Measurements from ENCODE around the gene TRMT2A.

The TRMT2A gene

DNA sequence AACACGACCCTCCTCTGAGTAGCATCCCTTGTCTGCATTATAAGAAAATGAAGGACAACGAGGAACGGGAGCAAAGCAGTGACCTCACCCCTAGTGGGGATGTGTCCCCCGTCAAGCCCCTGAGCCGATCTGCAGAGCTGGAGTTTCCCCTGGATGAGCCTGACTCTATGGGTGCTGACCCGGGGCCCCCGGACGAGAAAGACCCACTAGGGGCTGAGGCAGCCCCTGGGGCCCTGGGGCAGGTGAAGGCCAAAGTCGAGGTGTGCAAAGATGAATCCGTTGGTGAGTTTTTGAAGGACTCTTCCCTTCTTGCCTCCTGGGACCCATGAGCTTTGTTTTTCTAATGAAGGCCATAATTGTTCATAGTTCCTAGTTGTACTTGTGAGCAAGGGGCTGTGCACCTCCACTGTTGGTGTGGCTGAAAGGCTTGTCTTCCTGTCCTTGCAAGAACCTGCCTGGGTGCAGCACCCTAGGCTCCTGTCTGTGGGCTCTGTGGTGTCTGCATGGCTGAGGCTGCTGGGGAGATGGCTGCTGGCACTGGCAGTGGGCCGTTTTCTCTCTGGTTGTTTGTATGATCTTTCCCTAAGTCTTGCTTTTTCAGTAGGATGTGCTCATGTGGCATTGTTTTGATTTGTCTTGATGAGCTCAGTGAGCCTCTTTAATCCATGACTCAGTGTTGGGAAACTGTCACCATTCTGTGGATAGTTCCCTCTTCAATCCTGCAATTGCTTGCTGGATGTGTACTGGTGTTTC is 26.9 kb downstream of the TRMT2A start:
- Histone ChIP-seq H3K9me3 (ENCODE audit: insufficient read depth, low read length) (no peaks in the 10 kb centered on the region), H3K4me2 (ENCODE audit: low read depth, low read length, poor library complexity, severe bottlenecking) (no peak overlapping the region), H3K79me2 (ENCODE audit: insufficient read depth, low read length) (peaks cover 9% of the 10 kb centered on the region), H4K20me1 (ENCODE audit: low read depth, low read length) (no peaks in the 10 kb centered on the region), H2AFZ (ENCODE audit: low read depth, low read length, severe bottlenecking) (no peak overlapping the region), H3K27me3 (ENCODE audit: low read length) (no peaks in the 10 kb centered on the region), H3K27ac (ENCODE audit: low read depth, low read length) (no peak overlapping the region), H3K9me2 (replicated peaks; ENCODE audit: insufficient read depth, low read length) (no peaks in the 10 kb centered on the region), H3K9ac (ENCODE audit: low read length) (no peak overlapping the region), H3K36me3 (ENCODE audit: low read length) (no peaks in the 10 kb centered on the region), H3F3A (ENCODE audit: insufficient read depth) (no peaks in the 10 kb centered on the region), H3K4me3 (ENCODE audit: insufficient read depth, low read length, poor library complexity, severe bottlenecking) (no peak overlapping the region)
- TF ChIP-seq, protein P1, sequence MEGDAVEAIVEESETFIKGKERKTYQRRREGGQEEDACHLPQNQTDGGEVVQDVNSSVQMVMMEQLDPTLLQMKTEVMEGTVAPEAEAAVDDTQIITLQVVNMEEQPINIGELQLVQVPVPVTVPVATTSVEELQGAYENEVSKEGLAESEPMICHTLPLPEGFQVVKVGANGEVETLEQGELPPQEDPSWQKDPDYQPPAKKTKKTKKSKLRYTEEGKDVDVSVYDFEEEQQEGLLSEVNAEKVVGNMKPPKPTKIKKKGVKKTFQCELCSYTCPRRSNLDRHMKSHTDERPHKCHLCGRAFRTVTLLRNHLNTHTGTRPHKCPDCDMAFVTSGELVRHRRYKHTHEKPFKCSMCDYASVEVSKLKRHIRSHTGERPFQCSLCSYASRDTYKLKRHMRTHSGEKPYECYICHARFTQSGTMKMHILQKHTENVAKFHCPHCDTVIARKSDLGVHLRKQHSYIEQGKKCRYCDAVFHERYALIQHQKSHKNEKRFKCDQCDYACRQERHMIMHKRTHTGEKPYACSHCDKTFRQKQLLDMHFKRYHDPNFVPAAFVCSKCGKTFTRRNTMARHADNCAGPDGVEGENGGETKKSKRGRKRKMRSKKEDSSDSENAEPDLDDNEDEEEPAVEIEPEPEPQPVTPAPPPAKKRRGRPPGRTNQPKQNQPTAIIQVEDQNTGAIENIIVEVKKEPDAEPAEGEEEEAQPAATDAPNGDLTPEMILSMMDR (IDR thresholded peaks at IDR 0.05; ENCODE audit: insufficient read depth, low read length, poor library complexity, severe bottlenecking), result no peak
- TF ChIP-seq EZH2phosphoT487 (conservative IDR thresholded peaks at IDR 0.05; ENCODE audit: low read length), result no peak

DNA sequence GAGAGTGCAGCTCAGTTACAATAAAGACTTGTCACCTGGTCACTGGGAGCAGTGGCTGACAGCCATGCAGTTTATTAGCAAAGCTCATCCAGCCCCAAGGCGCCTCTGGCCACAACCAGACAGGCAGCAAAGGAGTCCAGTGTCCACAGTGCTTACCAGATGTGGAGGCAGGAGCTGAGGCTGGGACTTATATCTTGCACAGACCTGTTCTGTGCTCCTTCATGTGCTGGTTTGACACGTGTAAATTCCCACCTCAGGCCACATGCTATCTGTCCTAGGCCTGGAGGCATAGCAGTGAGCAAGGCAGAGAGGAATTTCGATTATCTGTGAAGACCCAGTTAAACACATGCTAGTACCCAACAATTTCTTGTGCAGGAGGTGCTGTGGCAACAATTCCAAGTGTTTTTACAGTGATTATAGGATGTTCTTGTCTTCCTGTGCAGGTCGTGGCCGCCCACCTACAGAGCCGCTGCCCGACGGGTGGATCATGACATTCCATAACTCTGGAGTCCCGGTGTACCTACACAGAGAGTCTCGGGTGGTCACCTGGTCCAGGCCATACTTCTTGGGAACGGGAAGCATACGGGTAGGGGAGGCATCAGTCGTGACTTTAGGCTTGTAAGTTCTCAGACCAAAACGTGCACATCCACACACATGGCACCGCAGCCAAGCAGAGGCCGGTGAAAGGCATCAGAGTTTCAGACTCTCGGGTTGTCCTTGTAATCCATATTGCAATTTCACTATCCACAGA is 27.6 kb downstream of the TRMT2A start:
- Histone ChIP-seq H3K9me3 (ENCODE audit: insufficient read depth, low read length) (no peaks in the 10 kb centered on the region), H3K4me2 (ENCODE audit: low read depth, low read length, poor library complexity, severe bottlenecking) (no peak overlapping the region), H3K79me2 (ENCODE audit: insufficient read depth, low read length) (peaks cover 17% of the 10 kb centered on the region), H3K9ac (ENCODE audit: low read length) (no peak overlapping the region), H3K36me3 (ENCODE audit: low read length) (no peaks in the 10 kb centered on the region), H3F3A (ENCODE audit: insufficient read depth) (no peaks in the 10 kb centered on the region), H4K20me1 (ENCODE audit: low read depth, low read length) (no peaks in the 10 kb centered on the region), H3K27ac (ENCODE audit: low read depth, low read length) (no peak overlapping the region), H2AFZ (ENCODE audit: low read depth, low read length, severe bottlenecking) (no peak overlapping the region), H3K9me2 (replicated peaks; ENCODE audit: insufficient read depth, low read length) (no peaks in the 10 kb centered on the region), H3K4me3 (ENCODE audit: insufficient read depth, low read length, poor library complexity, severe bottlenecking) (no peak overlapping the region), H3K27me3 (ENCODE audit: low read length) (no peaks in the 10 kb centered on the region)
- no peak for TF ChIP-seq EZH2phosphoT487 (conservative IDR thresholded peaks at IDR 0.05; ENCODE audit: low read length)
- TF ChIP-seq, protein P1 (IDR thresholded peaks at IDR 0.05; ENCODE audit: insufficient read depth, low read length, poor library complexity, severe bottlenecking), result no peak

DNA sequence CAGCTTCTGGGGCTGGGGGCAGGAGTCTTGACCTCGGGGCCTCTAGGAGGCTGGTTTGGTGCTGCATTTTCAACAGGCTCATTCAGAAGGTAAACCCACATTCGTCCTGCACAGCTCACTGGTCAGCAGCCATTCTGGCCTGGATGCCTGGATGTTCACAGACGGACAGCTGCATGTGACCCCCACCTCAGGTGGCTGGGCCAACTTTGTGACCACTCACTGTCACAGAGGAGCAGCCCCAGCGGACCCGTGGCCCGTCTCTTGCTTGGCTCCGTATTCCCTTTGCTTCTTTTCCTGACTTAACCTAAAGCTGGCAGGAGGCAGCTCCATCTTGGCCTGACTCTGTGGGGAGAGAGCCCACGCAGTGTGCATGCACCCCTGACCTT is 28.8 kb downstream of the TRMT2A start:
- peaks cover 28% of the 10 kb centered on the region for H3K79me2 ChIP-seq (ENCODE audit: insufficient read depth, low read length)
- no peaks in the 10 kb centered on the region for H3K9me2 ChIP-seq (replicated peaks; ENCODE audit: insufficient read depth, low read length)
- no peaks in the 10 kb centered on the region for H3K9me3 ChIP-seq (ENCODE audit: insufficient read depth, low read length)
- H3K27ac ChIP-seq (ENCODE audit: low read depth, low read length), result no peak overlapping the region
- H2AFZ ChIP-seq (ENCODE audit: low read depth, low read length, severe bottlenecking), result no peak overlapping the region
- no peaks in the 10 kb centered on the region for H4K20me1 ChIP-seq (ENCODE audit: low read depth, low read length)
- H3K27me3 ChIP-seq (ENCODE audit: low read length), result no peaks in the 10 kb centered on the region
- H3K4me2 ChIP-seq (ENCODE audit: low read depth, low read length, poor library complexity, severe bottlenecking), result no peak overlapping the region
- H3F3A ChIP-seq (ENCODE audit: insufficient read depth), result no peaks in the 10 kb centered on the region
- no peak overlapping the region for H3K4me3 ChIP-seq (ENCODE audit: insufficient read depth, low read length, poor library complexity, severe bottlenecking)
- no peaks in the 10 kb centered on the region for H3K36me3 ChIP-seq (ENCODE audit: low read length)
- no peak overlapping the region for H3K9ac ChIP-seq (ENCODE audit: low read length)
- no peak for TF ChIP-seq EZH2phosphoT487 (conservative IDR thresholded peaks at IDR 0.05; ENCODE audit: low read length)
- TF ChIP-seq, protein P1 (IDR thresholded peaks at IDR 0.05; ENCODE audit: insufficient read depth, low read length, poor library complexity, severe bottlenecking), result no peak

Measured in SU-DHL-6 (cell line).